GM12878 (cell line): ENCODE measurements around the gene UGT1A7. TPM values are rescaled to one million over a fixed set of nuclear protein-coding genes. Genes with fewer than 3 reads are reported as not detected.

Experiments
- CHD1 ChIP-seq: IDR thresholded peaks from 2 replicates; pipeline ENCODE4 v1.6.1; 2012; ENCODE audit warnings: low read depth, low read length, improper control_type of control experiment
- KAT2A ChIP-seq: conservative IDR thresholded peaks from 2 replicates; pipeline ENCODE4 v1.6.1; 2011; ENCODE audit warnings: low read depth, low read length; ENCODE audit not compliant: control insufficient read depth
- REST ChIP-seq: IDR thresholded peaks from 2 replicates; pipeline ENCODE4 v1.6.1; 2012; ENCODE audit warnings: mild to moderate bottlenecking, low read depth, low read length
- SREBF2 ChIP-seq: IDR thresholded peaks from 2 replicates; pipeline ENCODE4 v1.6.1; 2012; ENCODE audit warnings: mild to moderate bottlenecking, low read length
- polyA plus RNA-seq, 11 experiments: library from polyadenylated mRNA; depleted of rRNA in 4 of 11; unstranded in 6 of 11; stranded (reverse) in 5 of 11; fragments of >200 nt; fragmentation: Nextera tagmentation in 4 of 11; fragmentation: Illumina TruSeq in 1 of 11; extraction: Ambion mirVana in 4 of 11; extraction: Trizol in 1 of 11; gene quantifications; 1 replicate in 1 of 11; 2 replicates in 10 of 11; pipeline versions ENCODE4 v1.2.1 to v1.2.3, GENCODE V29; 2011 to 2016; ENCODE audit warnings: inconsistent platforms in 2 of 11, missing spikeins in 2 of 11, low read depth in 1 of 11
- total RNA-seq, 4 experiments: library from RNA; depleted of rRNA in 3 of 4; stranded (reverse); fragments of >200 nt in 3 of 4; fragmentation: Illumina TruSeq in 1 of 4; extraction: Trizol in 1 of 4; gene quantifications; 2 replicates each; pipeline versions ENCODE4 v1.2.1 to v1.2.3, GENCODE V29; 2013 to 2021
- TF ChIP-seq, protein P1 (sequence below): fragments of 450-650 bp; IDR thresholded peaks from 2 replicates; pipeline ENCODE4 v1.6.1; 2017; ENCODE audit warnings: low read depth, mild to moderate bottlenecking, moderate library complexity
- TF ChIP-seq, protein P2 (sequence below): IDR thresholded peaks from 2 replicates; pipeline ENCODE4 v1.6.1; 2012; ENCODE audit warnings: improper control_type of control experiment, low read depth, low read length; ENCODE audit not compliant: insufficient replicate concordance

Gene UGT1A7
- total and polyA plus RNA-seq, 10 of the 15 experiments (the other 5 are each of a cell fraction or from before 2014, with no cell fraction given) = not detected

DNA sequence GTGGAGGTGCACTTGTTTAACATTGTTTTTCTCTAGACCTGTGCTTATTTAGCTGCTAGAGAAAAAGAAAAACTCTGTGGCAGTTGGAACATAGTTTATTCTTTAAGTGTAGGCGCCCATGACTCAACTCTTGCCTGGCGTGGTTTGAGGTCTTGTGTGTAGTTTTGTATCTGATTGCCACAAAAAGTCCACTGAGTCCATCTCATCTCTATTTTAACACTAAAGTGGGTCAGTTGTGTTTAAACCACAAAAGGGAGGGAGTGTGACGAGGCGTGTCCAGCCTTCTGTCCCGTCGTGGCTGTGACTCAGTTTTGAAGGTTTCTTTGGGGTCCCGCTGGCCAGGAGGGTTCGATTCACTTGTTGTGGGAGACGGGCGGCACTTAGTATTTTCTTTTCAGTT, 25.3 kb upstream of the UGT1A7 start (continued):
- TF ChIP-seq REST (no peak), KAT2A (no peak), CHD1 (no peak), SREBF2 (no peak)
- TF ChIP-seq, protein P1, sequence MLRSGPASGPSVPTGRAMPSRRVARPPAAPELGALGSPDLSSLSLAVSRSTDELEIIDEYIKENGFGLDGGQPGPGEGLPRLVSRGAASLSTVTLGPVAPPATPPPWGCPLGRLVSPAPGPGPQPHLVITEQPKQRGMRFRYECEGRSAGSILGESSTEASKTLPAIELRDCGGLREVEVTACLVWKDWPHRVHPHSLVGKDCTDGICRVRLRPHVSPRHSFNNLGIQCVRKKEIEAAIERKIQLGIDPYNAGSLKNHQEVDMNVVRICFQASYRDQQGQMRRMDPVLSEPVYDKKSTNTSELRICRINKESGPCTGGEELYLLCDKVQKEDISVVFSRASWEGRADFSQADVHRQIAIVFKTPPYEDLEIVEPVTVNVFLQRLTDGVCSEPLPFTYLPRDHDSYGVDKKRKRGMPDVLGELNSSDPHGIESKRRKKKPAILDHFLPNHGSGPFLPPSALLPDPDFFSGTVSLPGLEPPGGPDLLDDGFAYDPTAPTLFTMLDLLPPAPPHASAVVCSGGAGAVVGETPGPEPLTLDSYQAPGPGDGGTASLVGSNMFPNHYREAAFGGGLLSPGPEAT = no peak
- TF ChIP-seq, protein P2, sequence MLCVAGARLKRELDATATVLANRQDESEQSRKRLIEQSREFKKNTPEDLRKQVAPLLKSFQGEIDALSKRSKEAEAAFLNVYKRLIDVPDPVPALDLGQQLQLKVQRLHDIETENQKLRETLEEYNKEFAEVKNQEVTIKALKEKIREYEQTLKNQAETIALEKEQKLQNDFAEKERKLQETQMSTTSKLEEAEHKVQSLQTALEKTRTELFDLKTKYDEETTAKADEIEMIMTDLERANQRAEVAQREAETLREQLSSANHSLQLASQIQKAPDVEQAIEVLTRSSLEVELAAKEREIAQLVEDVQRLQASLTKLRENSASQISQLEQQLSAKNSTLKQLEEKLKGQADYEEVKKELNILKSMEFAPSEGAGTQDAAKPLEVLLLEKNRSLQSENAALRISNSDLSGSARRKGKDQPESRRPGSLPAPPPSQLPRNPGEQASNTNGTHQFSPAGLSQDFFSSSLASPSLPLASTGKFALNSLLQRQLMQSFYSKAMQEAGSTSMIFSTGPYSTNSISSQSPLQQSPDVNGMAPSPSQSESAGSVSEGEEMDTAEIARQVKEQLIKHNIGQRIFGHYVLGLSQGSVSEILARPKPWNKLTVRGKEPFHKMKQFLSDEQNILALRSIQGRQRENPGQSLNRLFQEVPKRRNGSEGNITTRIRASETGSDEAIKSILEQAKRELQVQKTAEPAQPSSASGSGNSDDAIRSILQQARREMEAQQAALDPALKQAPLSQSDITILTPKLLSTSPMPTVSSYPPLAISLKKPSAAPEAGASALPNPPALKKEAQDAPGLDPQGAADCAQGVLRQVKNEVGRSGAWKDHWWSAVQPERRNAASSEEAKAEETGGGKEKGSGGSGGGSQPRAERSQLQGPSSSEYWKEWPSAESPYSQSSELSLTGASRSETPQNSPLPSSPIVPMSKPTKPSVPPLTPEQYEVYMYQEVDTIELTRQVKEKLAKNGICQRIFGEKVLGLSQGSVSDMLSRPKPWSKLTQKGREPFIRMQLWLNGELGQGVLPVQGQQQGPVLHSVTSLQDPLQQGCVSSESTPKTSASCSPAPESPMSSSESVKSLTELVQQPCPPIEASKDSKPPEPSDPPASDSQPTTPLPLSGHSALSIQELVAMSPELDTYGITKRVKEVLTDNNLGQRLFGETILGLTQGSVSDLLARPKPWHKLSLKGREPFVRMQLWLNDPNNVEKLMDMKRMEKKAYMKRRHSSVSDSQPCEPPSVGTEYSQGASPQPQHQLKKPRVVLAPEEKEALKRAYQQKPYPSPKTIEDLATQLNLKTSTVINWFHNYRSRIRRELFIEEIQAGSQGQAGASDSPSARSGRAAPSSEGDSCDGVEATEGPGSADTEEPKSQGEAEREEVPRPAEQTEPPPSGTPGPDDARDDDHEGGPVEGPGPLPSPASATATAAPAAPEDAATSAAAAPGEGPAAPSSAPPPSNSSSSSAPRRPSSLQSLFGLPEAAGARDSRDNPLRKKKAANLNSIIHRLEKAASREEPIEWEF = no peak
